Mammary microvascular endothelial cell (primary cell): ENCODE data around the gene ALDH1L2. TPM values are rescaled to one million over a fixed set of nuclear protein-coding genes. Genes with fewer than 3 reads are reported as not detected.

Source experiments
- total RNA-seq: library from RNA; depleted of rRNA; stranded (reverse); fragments of >200 nt; gene quantifications from 2 replicates; pipeline ENCODE4 v1.2.3, GENCODE V29; 2015

ALDH1L2 gene
- 3.7 and 9.3 TPM in 2 replicates for total RNA-seq

GRCh38 chr12:105084251-105085250, at the start of gene ALDH1L2:
TSS of gene ALDH1L2 (minus strand) at chr12:105084458. CDS start at chr12:105084436, 22 bp downstream.

DNA sequence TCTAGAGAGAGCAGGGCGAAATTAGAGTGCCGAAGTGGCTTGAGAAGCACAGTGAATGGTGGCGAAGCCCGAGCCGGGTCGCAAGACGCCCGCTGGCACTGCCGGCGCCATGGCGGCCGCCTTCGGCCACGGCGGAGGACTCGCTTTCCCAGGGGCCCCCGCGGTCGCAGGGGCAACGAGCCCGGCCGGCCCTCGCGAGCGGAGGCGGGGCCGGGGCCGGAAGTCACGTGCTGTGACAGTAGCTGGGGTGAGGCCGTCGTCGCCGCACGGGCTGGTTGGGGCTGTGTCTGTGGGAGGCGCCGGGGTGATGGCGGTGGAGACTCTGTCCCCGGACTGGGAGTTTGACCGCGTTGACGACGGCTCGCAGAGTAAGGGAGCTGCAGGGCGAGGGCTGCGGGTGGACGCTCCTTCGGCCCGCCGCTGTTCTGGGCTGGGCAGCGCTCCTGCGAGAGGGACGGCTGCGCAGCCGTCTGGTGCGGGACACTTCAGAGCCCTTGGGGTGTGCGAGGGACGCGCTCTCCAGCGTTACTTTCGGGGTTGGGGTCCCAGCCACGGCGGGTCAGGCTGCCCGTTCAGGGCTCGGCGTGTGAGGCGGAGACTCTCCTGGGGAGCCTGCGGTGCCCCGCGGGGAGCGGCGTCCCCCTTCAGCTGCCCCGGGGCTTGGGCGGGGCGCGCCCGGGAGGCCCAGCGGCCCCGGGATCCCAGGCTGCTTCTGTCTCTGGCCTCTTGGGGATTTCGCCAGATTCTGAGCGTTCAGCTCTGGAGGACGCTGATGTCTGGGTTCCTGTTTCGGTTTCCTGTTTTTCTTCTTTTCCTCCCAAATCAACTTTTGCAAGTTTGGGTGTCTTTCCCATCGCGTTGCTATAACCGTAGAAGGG, 23.5 kb upstream of the ALDH1L2 start, which contains the start of gene WASHC4:
WASHC4 (plus strand) TSS at position 238 of the 878 bp plus-strand sequence; CDS start at position 308, 70 bp downstream.

GRCh38 chr12:104986022-104986941, 98.0 kb downstream of the ALDH1L2 start, which contains the start of gene NOPCHAP1:
TSS of gene NOPCHAP1 (plus strand) at chr12:104986316. CDS start at chr12:104986353, 37 bp downstream.

Other genes starting within 250 kb of the ALDH1L2 start
- 16.6 and 26.1 TPM in 2 replicates for gene SLC41A2, start 126.2 kb downstream of the ALDH1L2 start, total RNA-seq
- gene NOPCHAP1, start 98.1 kb downstream of the ALDH1L2 start, total RNA-seq, result 7.7 and 12.3 TPM in 2 replicates
- gene WASHC4, start 23.3 kb upstream of the ALDH1L2 start, total RNA-seq, result 66.8 and 71.3 TPM in 2 replicates
- 15.8 and 19.4 TPM in 2 replicates for gene APPL2, start 151.7 kb upstream of the ALDH1L2 start, total RNA-seq
- 81.4 and 89.5 TPM in 2 replicates for gene C12orf75, start 246.2 kb upstream of the ALDH1L2 start, total RNA-seq